A549 (cell line): Measurements from ENCODE around the gene CEACAM4.

Experiments
- FOXS1 ChIP-seq: fragments of 250-450 bp; sonication (Bioruptor Pico); IDR thresholded peaks from 2 replicates; pipeline ENCODE4 v1.5.0; 2020; ENCODE audit warnings: mild to moderate bottlenecking, moderate library complexity
- POLR2A ChIP-seq: IDR thresholded peaks from 2 replicates; pipeline ENCODE4 v1.6.1; 2012; ENCODE audit warnings: mild to moderate bottlenecking, low read length
- ZC3H11A ChIP-seq: fragments of 450-650 bp; IDR thresholded peaks from 2 replicates; pipeline ENCODE4 v1.6.1; 2014; ENCODE audit warnings: antibody characterized with exemption, mild to moderate bottlenecking
- TF ChIP-seq, protein P1 (sequence below): fragments of >200 bp; sonication (Bioruptor Twin); formaldehyde crosslinking; IDR thresholded peaks from 3 replicates; pipeline ENCODE4 v1.5.1; 2016

DNA sequence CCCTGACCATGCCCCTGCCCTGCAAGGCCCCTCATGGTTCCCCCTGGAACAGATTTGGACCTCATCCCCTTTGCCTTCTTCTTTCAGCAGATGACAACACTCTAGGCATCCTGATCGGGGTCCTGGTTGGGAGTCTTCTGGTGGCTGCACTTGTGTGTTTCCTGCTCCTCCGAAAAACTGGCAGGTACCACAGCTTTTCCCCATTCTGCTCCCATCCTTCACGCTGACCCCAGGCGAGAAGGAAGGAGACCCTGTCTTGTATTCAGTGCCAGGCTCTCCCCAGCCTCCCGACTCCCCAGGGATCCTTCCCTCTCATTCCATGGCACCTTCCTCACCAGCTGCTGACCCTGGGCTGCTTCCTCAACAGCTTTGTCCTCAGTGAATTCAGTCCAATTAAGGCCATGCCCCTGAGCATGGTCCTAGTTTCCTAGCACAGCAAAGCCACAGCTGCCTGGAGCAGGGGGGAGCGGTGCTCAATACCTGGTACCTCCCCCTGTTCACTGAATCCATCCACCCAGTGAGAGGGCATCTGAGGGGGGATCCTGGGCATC, 42.5 kb downstream of the CEACAM4 start:
- TF ChIP-seq POLR2A (no peak), FOXS1 (CRISPR knock-in tag) (no peak), ZC3H11A (no peak)
- TF ChIP-seq, protein P1, sequence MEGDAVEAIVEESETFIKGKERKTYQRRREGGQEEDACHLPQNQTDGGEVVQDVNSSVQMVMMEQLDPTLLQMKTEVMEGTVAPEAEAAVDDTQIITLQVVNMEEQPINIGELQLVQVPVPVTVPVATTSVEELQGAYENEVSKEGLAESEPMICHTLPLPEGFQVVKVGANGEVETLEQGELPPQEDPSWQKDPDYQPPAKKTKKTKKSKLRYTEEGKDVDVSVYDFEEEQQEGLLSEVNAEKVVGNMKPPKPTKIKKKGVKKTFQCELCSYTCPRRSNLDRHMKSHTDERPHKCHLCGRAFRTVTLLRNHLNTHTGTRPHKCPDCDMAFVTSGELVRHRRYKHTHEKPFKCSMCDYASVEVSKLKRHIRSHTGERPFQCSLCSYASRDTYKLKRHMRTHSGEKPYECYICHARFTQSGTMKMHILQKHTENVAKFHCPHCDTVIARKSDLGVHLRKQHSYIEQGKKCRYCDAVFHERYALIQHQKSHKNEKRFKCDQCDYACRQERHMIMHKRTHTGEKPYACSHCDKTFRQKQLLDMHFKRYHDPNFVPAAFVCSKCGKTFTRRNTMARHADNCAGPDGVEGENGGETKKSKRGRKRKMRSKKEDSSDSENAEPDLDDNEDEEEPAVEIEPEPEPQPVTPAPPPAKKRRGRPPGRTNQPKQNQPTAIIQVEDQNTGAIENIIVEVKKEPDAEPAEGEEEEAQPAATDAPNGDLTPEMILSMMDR = no peak
